ENCODE results near the gene CXorf58.

CXorf58 gene

DNA sequence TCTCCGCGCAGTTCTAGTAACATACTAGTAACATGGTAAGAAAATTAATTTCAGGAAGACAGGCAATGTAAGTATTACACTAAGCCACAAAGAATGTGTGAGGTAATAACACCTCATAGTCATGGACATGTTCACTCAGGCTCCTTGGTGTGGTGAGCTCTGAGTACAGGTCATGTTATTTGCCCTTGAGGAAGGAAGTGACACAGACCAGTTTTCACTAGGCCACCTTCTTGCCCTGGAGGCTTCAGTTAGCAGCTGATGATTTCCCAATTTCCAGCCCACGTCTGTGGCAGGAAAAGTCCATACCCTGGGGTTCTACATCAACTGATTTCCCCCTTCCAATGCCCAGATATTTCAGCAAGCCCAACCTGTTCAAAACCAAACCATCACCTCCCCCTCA lies 6.7 kb upstream of the CXorf58 start:
- peak; percentile 50 for DNase-seq

- DNase-seq: peak; percentile 92
Measured at GRCh38 chrX:23901805-23902204, 6.0 kb upstream of the CXorf58 start.

DNA sequence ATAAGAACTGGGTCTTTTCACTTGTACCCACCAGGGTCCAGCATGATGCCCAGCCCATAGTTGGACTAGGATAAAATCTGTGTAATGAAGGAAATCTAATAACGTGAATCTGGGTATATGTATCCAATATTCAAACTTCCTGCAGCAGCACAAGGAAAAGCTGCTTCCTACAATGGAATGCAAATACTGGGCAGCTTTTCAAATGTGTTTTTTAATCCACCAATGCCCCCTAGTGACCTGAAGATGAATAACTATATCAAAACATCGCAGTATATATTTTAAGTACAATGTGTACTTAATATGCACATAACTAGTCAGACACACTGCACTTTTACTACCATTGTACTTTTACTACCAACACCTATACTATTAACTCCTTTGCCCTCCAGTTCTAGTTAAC lies 5.4 kb upstream of the CXorf58 start:
- DNase-seq: peak; percentile 68

DNA sequence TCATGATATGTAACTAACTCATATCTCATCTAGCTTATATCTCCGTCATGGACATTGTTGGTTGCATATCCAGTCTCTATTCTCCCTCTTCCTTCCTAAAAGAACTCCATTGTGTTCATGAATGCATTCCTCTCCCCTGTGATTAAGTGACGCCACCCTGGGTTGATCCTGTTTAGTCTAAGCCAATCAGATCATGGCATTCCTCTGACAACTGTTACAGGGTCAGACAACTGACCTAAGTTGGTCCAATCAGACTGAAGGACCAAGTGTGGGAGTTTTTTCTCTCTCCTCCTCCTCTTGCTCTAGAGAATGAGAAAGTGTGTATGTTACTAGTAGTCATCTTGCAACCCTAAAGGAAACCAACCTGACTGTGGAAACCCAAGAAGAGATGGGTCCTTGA lies 3.7 kb upstream of the CXorf58 start:
- no peak for DNase-seq

DNA sequence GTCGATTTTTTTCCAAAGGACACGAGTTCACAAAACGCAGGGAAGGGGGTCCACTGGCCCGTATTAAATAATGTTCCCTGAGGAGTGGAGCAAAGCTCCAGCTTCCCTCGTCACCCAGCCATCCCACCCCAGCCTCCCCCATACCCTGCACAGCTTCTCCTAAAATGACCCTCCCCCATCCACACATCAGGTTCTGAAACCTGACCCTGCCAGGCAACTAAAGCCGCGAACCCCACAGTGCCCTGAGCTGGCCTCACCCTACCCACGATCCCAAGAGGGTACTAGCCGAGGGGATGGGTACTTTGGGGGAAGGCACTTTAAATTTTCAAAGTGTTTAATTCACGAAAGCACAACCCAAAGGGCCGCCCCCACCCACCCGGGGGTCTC lies 702 bp upstream of the CXorf58 start:
- no peak for DNase-seq

- peak; percentile 55 for DNase-seq
Measured at GRCh38 chrX:23908219-23909004, 606 bp downstream of the CXorf58 start.

DNA sequence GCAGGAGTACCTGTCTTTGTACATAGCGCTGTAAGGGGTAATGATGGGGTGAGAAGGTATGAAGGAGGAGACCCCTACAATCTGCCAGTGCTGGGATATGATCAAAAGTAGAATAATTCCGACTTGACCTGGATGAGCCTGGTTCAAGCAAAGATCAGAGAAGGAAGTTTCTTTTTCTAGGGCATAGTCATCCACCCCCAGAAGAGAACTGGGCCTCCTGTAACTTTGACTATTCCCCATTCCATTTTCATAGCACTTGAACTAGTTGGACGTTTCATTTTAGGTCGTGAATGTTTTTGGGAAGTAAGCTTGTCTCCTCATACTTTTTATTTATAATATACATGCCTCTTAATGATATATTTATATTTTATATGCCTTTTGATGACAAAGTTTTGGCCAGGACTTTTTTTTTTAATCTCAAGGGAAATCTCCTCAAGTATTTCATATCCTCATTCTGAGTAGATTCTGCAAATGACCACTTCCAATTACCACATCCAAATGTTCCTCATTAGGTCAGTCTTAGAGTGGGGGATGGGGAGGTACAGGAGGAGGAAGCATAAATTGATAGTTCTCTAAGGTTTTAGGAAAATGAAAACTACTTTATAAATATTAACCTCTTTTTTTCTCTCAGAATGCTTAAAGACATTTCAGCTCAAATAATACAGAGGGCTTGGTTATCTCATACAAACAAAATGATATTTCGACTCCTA lies 3.5 kb downstream of the CXorf58 start:
- DNase-seq: no peak

- DNase-seq: no peak
Measured at GRCh38 chrX:23919148-23919547, 11.3 kb downstream of the CXorf58 start.

DNA sequence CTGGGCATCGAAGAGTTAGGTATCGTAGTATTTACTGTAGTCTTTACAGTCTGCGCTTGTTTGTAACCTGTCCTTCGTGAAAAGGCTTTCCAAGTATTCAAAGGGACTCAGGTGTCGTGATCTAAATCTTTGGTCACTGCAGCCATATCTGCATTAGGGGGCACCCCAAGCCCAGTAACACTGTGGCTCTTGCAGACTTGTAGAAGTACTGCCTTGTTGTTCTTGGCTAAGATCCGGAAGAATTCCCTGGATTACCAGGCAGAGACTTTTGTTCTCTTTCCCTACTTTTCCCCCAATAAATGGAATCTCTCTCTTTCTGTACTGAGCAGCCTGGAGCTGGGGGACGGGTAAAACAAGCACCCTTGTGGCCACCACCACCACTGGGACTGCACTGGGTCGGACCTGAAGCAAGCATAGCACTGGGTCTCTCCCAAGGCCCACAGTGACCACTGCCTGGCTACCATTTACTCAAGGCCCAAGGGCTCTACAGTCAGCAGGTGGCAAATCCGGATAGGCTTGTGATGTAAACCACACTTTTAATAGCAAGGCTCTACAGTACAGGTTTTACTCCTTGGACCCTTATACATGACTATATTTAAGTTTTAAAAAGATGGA lies 12.0 kb downstream of the CXorf58 start:
- DNase-seq: no peak

DNA sequence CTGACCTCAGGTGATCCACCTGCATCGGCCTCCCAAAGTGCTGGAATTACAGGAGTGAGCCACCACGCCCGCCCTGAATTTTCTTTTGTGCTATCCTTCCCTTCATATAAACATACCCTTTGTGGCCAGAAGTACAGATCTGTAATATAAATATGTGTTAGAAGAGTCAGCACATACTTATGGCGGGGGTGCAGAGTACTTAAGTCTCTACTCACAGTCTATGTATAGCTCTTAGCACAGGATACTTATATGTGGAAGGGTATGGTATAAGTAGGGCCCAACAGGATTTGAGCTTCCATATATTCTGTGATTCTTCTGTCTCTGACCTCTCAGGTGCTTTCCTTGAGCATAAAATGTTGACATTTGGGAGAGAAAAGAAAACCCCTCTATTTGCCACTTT lies 18.2 kb downstream of the CXorf58 start:
- no peak for DNase-seq

DNA sequence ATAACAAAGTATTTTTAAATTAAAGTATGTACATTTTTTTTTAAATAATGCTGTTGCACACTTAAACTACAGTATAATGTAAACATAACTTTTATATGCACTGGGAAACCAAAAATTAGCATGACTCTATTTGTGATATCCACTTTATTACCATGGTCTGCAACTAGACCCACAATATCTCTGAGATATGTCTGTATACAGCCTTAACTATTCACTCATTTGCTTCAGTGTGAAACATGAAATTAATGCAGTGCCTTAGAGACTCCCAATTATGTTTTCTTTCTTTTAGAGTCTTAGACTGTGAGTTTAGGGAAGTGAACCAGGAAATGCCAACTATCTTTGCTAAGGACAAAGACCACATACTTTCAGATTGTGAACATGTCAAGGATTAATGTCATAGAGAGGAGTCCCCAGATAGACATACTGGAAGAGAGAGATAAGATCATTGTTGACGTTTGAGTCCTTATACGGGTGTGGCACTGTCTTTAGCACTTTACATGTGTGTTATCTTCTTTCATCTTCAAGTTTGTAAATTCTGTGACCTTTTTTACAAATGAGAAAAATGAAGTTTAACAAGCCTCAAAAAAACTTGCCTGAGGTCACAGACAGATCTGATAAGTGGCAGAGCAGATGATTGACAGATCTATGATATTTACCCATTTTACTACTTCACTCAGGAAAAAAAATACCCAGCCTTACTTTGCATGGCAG lies 23.2 kb downstream of the CXorf58 start:
- peak; percentile 52 for DNase-seq

- no peak for DNase-seq
Measured at GRCh38 chrX:23932046-23932445, 24.2 kb downstream of the CXorf58 start.

- DNase-seq: no peak
Measured at GRCh38 chrX:23935106-23935505, 27.3 kb downstream of the CXorf58 start.

GRCh38 chrX:23936180-23936579 lies 28.4 kb downstream of the CXorf58 start:
- no peak for DNase-seq

DNA sequence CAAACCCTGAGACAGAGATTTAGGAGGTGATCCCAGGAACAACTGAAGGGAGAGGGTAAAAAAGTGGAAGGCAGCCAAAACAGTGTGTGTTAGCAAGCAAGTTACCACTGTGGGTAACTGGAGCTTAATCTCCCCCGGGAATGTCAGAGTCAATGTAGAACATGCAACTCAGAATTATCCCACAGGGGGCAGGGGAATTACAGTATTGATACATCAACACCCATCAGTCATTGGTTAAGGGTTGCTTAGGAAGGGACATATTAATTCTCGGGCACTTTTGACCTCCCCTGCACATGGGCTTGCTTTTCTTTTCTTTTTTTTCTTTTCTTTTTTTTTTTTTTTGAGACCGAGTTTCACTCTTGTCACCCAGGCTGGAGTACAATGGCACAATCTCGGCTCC lies 29.3 kb downstream of the CXorf58 start:
- no peak for DNase-seq

DNA sequence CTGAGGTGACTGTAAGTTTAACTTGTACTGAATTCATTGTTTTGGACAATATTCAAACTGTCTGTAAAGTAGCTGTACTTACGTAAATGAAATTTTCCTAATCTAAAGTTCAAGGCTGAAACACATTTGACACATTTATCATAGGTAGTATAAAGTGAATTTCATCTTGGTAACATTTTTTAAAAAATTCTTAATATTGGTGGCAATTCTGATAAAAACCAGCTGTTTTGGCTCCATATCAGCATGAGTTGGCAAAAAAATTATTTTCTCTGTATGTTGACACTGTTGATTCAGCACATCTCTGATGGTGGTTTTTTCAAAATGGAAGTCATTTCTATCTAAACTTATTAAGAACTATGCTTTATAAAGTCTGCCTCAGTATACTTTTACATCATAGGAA lies 30.9 kb downstream of the CXorf58 start:
- DNase-seq: peak; percentile 28

GRCh38 chrX:23939203-23939602 lies 31.4 kb downstream of the CXorf58 start:
- no peak for DNase-seq

GRCh38 chrX:23944234-23944633 lies 36.4 kb downstream of the CXorf58 start:
- DNase-seq: no peak

DNA sequence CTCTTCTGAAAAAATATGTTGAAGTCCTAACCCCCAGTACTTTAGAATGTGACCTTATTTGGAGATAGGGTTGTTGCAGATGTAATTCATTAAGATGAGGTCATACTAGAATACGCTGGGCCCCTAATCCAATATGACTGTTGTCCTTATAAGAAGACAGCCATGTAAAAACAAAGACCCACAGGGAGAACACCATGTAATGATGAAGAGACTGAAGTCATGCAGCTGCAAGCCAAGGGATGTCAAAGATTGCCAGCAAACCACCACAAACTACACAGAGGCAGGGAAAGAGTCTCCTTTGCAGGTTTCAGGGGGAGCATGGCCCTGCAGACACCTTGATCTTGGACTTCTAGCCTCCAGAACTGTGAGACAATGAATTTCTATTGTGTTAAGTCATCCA lies 37.4 kb downstream of the CXorf58 start:
- no peak for DNase-seq

DNA sequence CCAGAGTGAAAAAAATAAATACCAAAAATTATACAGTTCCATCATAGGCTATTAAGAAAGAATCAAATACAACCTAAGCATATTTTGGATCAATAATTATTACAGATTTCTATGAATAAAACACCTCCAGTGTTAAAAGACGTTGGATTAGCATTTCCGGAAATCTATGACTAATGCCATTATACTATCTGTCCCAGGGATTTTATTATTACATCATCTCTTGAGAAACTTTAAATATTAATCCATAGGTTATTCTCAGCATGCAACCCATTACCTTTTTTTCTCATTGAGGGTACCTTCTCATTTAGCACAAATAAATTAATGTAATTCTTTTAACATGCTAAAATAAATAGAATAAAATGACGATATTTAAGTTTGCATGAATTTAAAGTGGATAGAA lies 44.6 kb downstream of the CXorf58 start:
- no peak for DNase-seq

- DNase-seq: peak; percentile 78
Measured at GRCh38 chrX:23952984-23953907, 45.4 kb downstream of the CXorf58 start.

DNA sequence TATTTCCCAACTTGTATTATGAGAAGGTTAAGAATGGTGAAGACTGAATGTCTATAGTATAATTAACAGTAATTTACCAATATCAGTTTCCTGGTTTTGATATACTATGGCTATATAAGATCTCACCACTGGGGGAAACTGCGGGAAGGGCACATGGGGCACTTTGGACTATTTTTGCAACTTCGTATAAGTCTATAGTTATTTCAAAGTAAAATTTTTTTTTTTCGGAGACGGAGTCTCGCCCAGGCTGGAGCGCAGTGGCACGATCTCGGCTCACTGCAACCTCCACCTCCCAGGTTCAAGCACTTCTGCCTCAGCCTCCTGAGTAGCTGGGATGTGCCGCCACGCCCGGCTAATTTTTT lies 46.1 kb downstream of the CXorf58 start:
- DNase-seq: peak; percentile 57
